Peyer's patch (tissue), 4 donors: Measurements from ENCODE around the gene EYA4. TPM values are rescaled to one million over a fixed set of nuclear protein-coding genes. Genes with fewer than 3 reads are reported as not detected.

Source experiments
- DNase-seq, 3 donors: peaks; one replicate each; pipeline ENCODE4 v3.0.0-alpha.2; 2017 to 2019
- H3K27ac ChIP-seq, 4 donors: fragments of 200-600 bp; sonication (generic); one replicate each; pipeline ENCODE4 v1.5.1; 2016 to 2019
- H3K27me3 ChIP-seq, 2 donors: fragments of 200-600 bp; sonication (generic); one replicate each; pipeline ENCODE4 v1.5.1; 2019
- H3K36me3 ChIP-seq, 3 donors: fragments of 200-600 bp; sonication (generic); one replicate each; pipeline ENCODE4 v1.5.1; 2016 to 2019
- H3K4me1 ChIP-seq, 4 donors: fragments of 200-600 bp; sonication (generic); one replicate each; pipeline ENCODE4 v1.5.1; 2016 to 2019
- H3K4me3 ChIP-seq, 4 donors: fragments of 200-600 bp; sonication (generic); 1 replicate in 3 of 4; 2 replicates in 1 of 4; pipeline ENCODE4 v1.5.1; 2016 to 2019; ENCODE audit warnings: mild to moderate bottlenecking in 1 of 4
- H3K9me3 ChIP-seq, 4 donors: fragments of 200-600 bp; sonication (generic); one replicate each; pipeline ENCODE4 v1.5.1; 2016 to 2019; ENCODE audit warnings: mild to moderate bottlenecking in 1 of 4
- POLR2A ChIP-seq, 2 donors: fragments of 450-650 bp; IDR thresholded peaks; one replicate each; pipeline ENCODE4 v1.5.1; 2017; ENCODE audit warnings: antibody characterized with exemption in 2 of 2, mild to moderate bottlenecking in 2 of 2, moderate library complexity in 2 of 2
- total RNA-seq, 4 donors: library from RNA; depleted of rRNA; stranded (reverse); fragments of >200 nt; gene quantifications; one replicate each; pipeline ENCODE4 v1.1.0, GENCODE V29; 2016
- TF ChIP-seq, protein P1 (sequence below), 6 experiments: fragments of 450-650 bp in 4 of 6; fragments of 200-600 bp in 2 of 6; sonication (generic) in 1 of 6; IDR thresholded peaks; one replicate each; pipeline ENCODE4 v1.5.1; 2017 to 2019; ENCODE audit warnings: antibody characterized with exemption in 6 of 6, mild to moderate bottlenecking in 3 of 6, moderate library complexity in 1 of 6

The EYA4 gene
- total RNA-seq, 4 donors from 2014 or later: 0.19 to 3.3 (median 1.3) TPM; not detected in 1

DNA sequence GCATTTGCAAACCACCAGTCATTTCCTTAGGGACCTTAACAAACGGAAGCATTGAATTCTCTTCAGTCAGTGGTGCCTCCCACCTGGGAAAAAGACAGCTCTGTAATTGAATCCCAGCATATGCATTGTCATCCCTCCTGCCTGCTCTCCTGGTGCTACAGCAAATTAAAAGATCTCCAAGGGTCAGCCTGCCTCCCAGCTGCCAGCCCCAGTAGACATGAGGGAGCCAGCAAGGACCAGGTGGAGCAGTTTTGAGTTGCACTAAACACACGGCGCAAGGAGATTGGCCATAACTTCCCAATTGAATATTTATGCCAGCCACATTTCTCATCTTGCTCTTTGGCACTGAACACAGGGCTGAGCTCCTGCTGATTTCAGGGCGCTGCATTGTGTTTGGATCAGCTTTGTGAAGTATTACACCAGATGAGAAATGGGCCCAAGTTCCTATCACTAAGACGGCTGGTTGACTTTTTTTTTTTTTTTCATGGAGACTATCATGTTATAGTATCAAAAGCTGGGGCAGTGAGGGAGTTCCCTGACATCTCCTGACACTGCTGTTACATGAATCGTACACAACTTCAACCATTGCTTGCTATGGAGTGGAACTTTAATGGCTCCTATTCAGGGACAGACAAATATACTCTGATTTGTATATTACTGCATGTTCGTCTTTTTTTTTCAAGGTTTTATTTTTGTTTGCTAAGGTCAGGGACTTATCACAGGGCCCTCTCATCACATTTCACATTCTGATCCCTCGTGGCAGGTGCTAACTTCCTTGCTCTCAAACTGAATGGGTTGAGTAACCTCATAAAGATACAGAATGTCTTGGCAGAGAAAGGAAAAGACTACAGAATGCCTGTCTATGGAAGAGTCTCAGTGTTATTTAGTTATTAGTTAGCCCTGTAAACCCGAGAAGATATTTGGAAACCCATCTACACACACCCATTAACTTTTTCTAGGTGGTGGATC, 191.1 kb downstream of the EYA4 start:
- DNase-seq: no peak
- Histone ChIP-seq H3K27me3 (no peaks in the 10 kb centered on the region), H3K36me3 (no peaks in the 10 kb centered on the region), H3K4me1 (no peaks in the 10 kb centered on the region), H3K9me3 (no peaks in the 10 kb centered on the region), H3K4me3 (no peak overlapping the region), H3K27ac (no peak overlapping the region)
- no peak for TF ChIP-seq POLR2A (IDR thresholded peaks at IDR 0.05)
- TF ChIP-seq, protein P1, sequence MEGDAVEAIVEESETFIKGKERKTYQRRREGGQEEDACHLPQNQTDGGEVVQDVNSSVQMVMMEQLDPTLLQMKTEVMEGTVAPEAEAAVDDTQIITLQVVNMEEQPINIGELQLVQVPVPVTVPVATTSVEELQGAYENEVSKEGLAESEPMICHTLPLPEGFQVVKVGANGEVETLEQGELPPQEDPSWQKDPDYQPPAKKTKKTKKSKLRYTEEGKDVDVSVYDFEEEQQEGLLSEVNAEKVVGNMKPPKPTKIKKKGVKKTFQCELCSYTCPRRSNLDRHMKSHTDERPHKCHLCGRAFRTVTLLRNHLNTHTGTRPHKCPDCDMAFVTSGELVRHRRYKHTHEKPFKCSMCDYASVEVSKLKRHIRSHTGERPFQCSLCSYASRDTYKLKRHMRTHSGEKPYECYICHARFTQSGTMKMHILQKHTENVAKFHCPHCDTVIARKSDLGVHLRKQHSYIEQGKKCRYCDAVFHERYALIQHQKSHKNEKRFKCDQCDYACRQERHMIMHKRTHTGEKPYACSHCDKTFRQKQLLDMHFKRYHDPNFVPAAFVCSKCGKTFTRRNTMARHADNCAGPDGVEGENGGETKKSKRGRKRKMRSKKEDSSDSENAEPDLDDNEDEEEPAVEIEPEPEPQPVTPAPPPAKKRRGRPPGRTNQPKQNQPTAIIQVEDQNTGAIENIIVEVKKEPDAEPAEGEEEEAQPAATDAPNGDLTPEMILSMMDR (IDR thresholded peaks at IDR 0.05): no peak

GRCh38 chr6:133435065-133435728, 194.0 kb downstream of the EYA4 start:
- H3K4me1 ChIP-seq: no peaks in the 10 kb centered on the region
- no peaks in the 10 kb centered on the region for H3K27me3 ChIP-seq
- no peak overlapping the region for H3K27ac ChIP-seq
- H3K9me3 ChIP-seq: no peaks in the 10 kb centered on the region
- TF ChIP-seq, protein P1 (IDR thresholded peaks at IDR 0.05): no peak
- TF ChIP-seq POLR2A (IDR thresholded peaks at IDR 0.05): no peak
- H3K4me3 ChIP-seq: no peak overlapping the region
- no peaks in the 10 kb centered on the region for H3K36me3 ChIP-seq
- DNase-seq: no peak

GRCh38 chr6:133436652-133437051, 195.5 kb downstream of the EYA4 start:
- no peak overlapping the region for H3K27ac ChIP-seq
- no peaks in the 10 kb centered on the region for H3K9me3 ChIP-seq
- H3K27me3 ChIP-seq: no peaks in the 10 kb centered on the region
- H3K4me3 ChIP-seq: no peak overlapping the region
- TF ChIP-seq, protein P1 (IDR thresholded peaks at IDR 0.05): no peak
- no peak for TF ChIP-seq POLR2A (IDR thresholded peaks at IDR 0.05)
- no peaks in the 10 kb centered on the region for H3K4me1 ChIP-seq
- no peak for DNase-seq
- H3K36me3 ChIP-seq: no peaks in the 10 kb centered on the region

- Histone ChIP-seq H3K36me3 (no peaks in the 10 kb centered on the region), H3K27ac (no peak overlapping the region), H3K4me1 (no peaks in the 10 kb centered on the region), H3K4me3 (no peak overlapping the region), H3K27me3 (no peaks in the 10 kb centered on the region), H3K9me3 (no peaks in the 10 kb centered on the region)
- no peak for DNase-seq
- TF ChIP-seq, protein P1 (IDR thresholded peaks at IDR 0.05): no peak
- no peak for TF ChIP-seq POLR2A (IDR thresholded peaks at IDR 0.05)
These were observed 200.3 kb downstream of the EYA4 start for GRCh38 chr6:133441491-133441890.

- no peaks in the 10 kb centered on the region for H3K36me3 ChIP-seq
- no peaks in the 10 kb centered on the region for H3K27me3 ChIP-seq
- no peak overlapping the region for H3K27ac ChIP-seq
- TF ChIP-seq POLR2A (IDR thresholded peaks at IDR 0.05): no peak
- TF ChIP-seq, protein P1 (IDR thresholded peaks at IDR 0.05): no peak
- no peaks in the 10 kb centered on the region for H3K4me1 ChIP-seq
- no peak overlapping the region for H3K4me3 ChIP-seq
- no peaks in the 10 kb centered on the region for H3K9me3 ChIP-seq
- no peak for DNase-seq
These were observed 205.6 kb downstream of the EYA4 start for GRCh38 chr6:133446789-133447188.
